GM23248 (cell line): ENCODE results near the gene TBL1Y.

Experiments used
- EZH2 ChIP-seq: fragments of 200-600 bp; sonication (generic); IDR thresholded peaks from 2 replicates; pipeline ENCODE4 v1.6.1; 2018; ENCODE audit warnings: antibody characterized with exemption, mild to moderate bottlenecking; ENCODE audit not compliant: insufficient read depth, poor library complexity, severe bottlenecking
- EZH2phosphoT487 ChIP-seq: fragments of 200-600 bp; sonication (generic); IDR thresholded peaks from 2 replicates; pipeline ENCODE4 v1.6.1; 2018; ENCODE audit warnings: antibody characterized with exemption, moderate library complexity, mild to moderate bottlenecking, low read depth; ENCODE audit not compliant: insufficient read depth

- TF ChIP-seq EZH2 = no peak
- TF ChIP-seq EZH2phosphoT487 = no peak
These were observed 168.2 kb downstream of the TBL1Y start for GRCh38 chrY:7078725-7079124.
